Stimulated activated memory B cell treated with anti-CD40 and anti-IgM and Interleukin-4, amounts not matched to agents 10 μg/mL and 1 μg/mL and 100 μg/mL, for 72 hours (primary cell): ENCODE data around the gene DSCAM.

Experiments used
- ATAC-seq: fragments of 150-1000 bp; cut with Tn5 transposase; 2 replicates; pipeline ENCODE4 v1.10.0; 2021
- H3K27ac Mint-ChIP-seq: one replicate; pipeline ENCODE4 v1.8.0; 2022; ENCODE audit warnings: mild to moderate bottlenecking, mixed read lengths
- H3K27me3 Mint-ChIP-seq: one replicate; pipeline ENCODE4 v1.8.0; 2022; ENCODE audit warnings: mixed read lengths
- H3K36me3 Mint-ChIP-seq: one replicate; pipeline ENCODE4 v1.8.0; 2022; ENCODE audit warnings: mixed read lengths
- H3K4me1 Mint-ChIP-seq: one replicate; pipeline ENCODE4 v1.8.0; 2022; ENCODE audit warnings: mixed read lengths
- H3K4me3 Mint-ChIP-seq: one replicate; pipeline ENCODE4 v1.8.0; 2022; ENCODE audit warnings: mild to moderate bottlenecking, moderate library complexity, mixed read lengths
- H3K9me3 Mint-ChIP-seq: one replicate; pipeline ENCODE4 v1.8.0; 2022; ENCODE audit warnings: mixed read lengths

The DSCAM gene

DNA sequence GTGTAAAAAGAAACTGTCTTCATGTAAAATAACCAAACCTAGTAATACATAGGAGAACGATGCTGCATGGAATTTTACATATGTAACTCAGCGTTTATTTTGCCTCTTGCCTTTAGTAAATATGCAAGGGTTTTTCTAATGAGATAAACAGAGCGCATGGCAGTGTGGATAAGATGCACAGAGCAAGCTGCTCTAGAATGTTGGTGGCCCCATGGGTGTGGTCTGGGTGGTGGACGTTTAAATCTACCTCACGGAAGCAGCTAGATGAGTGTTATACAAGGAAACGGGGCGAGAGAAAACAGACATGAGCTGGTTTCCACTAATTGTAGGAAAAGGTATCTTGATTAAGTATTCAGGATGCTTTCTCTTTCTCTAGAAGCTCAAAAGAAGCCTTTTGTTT, 205.9 kb downstream of the DSCAM start:
- Mint-ChIP-seq H3K36me3 (no peaks in the 10 kb centered on the region), H3K9me3 (peaks cover 7% of the 10 kb centered on the region), H3K27me3 (no peaks in the 10 kb centered on the region), H3K4me1 (no peaks in the 10 kb centered on the region), H3K4me3 (no peak overlapping the region), H3K27ac (no peak overlapping the region)
- ATAC-seq, result no peak

DNA sequence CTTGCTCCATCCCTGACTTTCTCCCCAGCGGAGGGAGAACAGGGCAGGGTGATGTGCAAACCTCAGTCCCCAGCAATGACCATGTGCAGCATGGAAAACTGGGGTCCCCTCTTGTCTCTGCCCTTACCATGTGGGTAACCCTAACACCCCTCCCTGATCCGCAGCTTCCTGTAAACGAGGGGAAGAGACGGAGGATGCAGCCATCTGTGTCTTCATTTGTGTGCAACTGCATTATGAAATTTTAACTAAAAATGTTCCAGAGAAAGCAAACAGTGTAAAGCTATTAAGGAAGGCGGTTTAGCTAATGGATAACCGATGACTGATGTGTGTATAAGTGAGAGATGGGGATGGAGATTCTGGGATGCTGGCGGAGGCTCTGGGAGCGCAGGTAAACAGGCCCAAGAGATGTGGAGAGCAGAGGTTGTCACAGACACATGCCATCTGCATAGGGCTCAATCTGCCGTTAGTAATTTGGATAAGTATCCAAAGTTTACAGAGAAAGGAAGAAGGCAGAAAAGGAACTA, 206.6 kb downstream of the DSCAM start:
- Mint-ChIP-seq H3K9me3 (peaks cover 7% of the 10 kb centered on the region), H3K36me3 (no peaks in the 10 kb centered on the region), H3K4me1 (no peaks in the 10 kb centered on the region), H3K4me3 (no peak overlapping the region), H3K27ac (no peak overlapping the region), H3K27me3 (no peaks in the 10 kb centered on the region)
- ATAC-seq, result no peak

DNA sequence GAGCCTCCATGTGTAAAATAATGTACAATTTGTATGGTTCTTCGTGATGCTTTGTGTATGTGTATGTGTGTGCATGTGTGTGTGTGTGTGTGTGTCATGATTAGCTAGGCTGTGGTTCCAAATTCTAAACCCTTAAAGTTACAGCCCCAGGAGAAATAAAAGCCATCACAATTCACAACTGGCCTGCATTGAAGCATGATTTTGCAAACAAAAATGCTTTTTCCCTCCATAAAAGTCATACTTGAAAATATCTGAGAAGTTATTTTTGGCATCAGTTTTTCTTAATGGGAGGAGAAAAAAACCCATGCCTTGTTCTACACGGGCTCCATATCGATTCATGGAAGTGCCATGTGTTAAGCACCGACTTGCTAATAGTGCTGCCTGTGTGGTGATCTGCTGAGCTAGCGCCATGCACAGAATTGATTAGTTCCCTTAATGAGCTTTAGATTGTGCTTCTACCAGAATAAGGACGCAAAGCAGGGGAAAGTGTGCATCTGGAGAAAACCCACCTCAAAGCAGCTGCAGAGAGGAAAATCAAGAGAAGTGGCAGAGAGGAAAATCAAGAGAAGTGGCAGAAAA, 207.3 kb downstream of the DSCAM start:
- H3K27ac Mint-ChIP-seq, result no peak overlapping the region
- H3K4me3 Mint-ChIP-seq, result no peak overlapping the region
- no peaks in the 10 kb centered on the region for H3K27me3 Mint-ChIP-seq
- peaks cover 6% of the 10 kb centered on the region for H3K9me3 Mint-ChIP-seq
- ATAC-seq, result no peak
- no peaks in the 10 kb centered on the region for H3K36me3 Mint-ChIP-seq
- no peaks in the 10 kb centered on the region for H3K4me1 Mint-ChIP-seq

DNA sequence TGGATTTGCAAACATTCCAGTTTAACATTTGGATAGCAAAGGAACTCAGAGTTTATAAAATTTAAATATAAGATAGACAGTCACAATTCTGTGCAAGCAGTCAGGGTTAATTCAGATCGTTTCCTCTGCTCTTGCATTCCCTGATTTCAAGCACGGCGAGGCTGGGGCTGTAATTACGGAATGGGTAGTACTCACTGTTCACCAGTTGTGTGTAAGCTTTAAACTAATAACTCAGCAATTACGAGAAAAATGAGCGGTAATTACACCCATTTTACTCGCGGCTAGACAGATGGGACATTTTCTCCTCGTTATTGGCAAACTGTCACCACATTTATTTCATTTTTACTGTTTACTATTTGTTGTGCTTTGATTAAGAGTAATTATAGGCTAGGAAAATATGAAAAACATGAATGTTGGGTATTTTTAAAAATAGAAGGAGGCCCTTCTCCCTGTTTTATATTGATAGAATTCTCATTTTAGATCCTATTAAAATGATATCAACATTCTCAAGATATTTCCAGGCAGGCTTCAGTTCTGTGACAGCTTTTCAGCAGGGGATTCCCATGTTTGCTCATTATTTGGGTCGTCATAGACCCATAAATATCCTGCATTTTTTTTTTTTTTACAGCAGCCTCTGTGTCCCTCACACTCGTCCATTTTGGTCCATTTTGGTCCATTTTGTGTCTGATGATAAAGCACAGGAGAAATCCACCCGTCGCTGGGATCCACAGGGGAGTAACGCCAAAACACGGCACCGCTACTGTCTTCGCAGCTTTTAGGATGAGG, 208.3 kb downstream of the DSCAM start:
- ATAC-seq, result no peak
- no peaks in the 10 kb centered on the region for H3K36me3 Mint-ChIP-seq
- peaks cover 2% of the 10 kb centered on the region for H3K9me3 Mint-ChIP-seq
- no peaks in the 10 kb centered on the region for H3K4me1 Mint-ChIP-seq
- no peaks in the 10 kb centered on the region for H3K27me3 Mint-ChIP-seq
- H3K4me3 Mint-ChIP-seq, result no peak overlapping the region
- H3K27ac Mint-ChIP-seq, result no peak overlapping the region

DNA sequence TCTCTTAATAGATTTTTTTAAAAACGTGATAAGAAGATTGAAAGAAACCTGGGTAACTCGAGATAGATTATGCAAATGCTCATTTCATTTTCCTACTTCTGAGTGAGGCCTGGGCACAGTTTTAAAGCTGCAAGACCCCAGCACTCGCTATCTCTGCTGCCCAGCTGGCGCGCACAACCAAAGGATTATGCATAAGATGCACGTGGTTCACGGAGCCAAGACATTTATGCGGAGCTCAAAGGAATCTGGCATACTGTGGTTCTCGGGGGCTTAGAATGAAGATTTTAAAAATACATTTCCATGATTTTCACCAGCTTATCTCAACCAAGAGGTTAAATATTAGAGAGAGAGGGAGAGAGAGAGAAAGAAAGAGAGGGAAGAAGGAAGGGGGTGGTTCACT, 210.9 kb downstream of the DSCAM start:
- Mint-ChIP-seq H3K36me3 (no peaks in the 10 kb centered on the region), H3K4me1 (no peaks in the 10 kb centered on the region), H3K27ac (no peak overlapping the region), H3K4me3 (no peak overlapping the region), H3K9me3 (peaks cover 2% of the 10 kb centered on the region), H3K27me3 (no peaks in the 10 kb centered on the region)
- no peak for ATAC-seq

DNA sequence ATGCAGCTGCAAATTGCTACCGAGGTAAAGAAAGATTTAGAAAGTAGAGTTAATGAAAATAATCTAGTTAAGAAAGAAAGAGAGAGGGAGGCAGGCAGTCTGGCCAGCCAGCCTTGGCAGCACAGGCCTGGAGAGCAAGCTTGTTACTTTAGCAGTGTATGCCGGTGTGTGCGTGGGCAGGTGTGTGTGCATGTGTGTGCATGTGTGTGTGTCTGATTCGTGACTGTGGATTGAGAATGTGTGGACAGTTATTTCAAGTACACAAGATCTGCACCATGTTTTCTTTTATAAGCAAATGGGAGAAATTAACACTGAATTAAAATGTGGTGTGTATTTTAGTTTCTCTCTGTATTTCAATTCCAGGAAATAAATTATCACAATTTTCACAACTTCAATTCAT, 211.6 kb downstream of the DSCAM start:
- peaks cover 2% of the 10 kb centered on the region for H3K9me3 Mint-ChIP-seq
- H3K4me3 Mint-ChIP-seq, result no peak overlapping the region
- no peak for ATAC-seq
- H3K27me3 Mint-ChIP-seq, result no peaks in the 10 kb centered on the region
- no peak overlapping the region for H3K27ac Mint-ChIP-seq
- no peaks in the 10 kb centered on the region for H3K36me3 Mint-ChIP-seq
- H3K4me1 Mint-ChIP-seq, result no peaks in the 10 kb centered on the region

DNA sequence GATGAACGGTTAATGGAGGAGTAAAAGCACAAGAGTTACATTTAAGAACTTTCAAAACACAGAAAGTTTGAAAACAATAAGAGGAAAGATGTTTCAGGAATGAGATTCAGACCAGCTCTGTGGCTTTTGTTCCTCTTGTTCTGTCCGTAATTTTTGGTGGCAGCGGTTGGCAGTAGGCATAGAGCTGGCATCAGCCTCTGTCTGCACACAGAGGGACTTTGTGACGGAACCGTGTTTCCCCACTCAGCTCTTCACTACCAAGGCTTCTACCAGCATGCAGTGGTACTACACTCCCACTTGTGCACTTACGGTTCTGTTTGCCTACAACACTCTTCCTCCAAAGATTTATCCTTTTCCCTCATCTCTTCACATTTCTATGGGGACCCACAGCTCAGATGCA, 212.8 kb downstream of the DSCAM start:
- no peaks in the 10 kb centered on the region for H3K4me1 Mint-ChIP-seq
- H3K4me3 Mint-ChIP-seq, result no peak overlapping the region
- no peaks in the 10 kb centered on the region for H3K27me3 Mint-ChIP-seq
- H3K27ac Mint-ChIP-seq, result no peak overlapping the region
- no peaks in the 10 kb centered on the region for H3K36me3 Mint-ChIP-seq
- no peak for ATAC-seq
- H3K9me3 Mint-ChIP-seq, result peaks cover 6% of the 10 kb centered on the region

DNA sequence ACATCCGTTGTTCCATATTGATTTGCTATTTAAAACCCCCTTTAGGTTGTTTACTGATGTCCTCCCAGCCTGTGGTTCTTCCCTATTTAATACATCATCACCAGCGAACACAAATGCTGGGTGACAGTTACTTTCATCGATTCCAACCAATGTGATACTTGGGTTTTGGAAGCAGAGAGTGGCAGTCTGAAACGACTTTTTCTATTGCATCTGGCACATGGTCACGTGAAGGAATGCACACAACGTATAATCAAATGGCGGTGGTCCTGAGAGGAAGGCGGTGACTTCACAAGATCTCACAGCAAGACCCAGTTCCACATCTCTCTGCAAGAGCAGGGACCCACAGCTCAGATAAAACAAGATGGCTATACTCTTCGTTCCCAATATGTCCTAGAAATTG, 213.9 kb downstream of the DSCAM start:
- Mint-ChIP-seq H3K27ac (no peak overlapping the region), H3K36me3 (no peaks in the 10 kb centered on the region), H3K9me3 (peaks cover 6% of the 10 kb centered on the region), H3K4me3 (no peak overlapping the region), H3K4me1 (no peaks in the 10 kb centered on the region), H3K27me3 (no peaks in the 10 kb centered on the region)
- no peak for ATAC-seq

DNA sequence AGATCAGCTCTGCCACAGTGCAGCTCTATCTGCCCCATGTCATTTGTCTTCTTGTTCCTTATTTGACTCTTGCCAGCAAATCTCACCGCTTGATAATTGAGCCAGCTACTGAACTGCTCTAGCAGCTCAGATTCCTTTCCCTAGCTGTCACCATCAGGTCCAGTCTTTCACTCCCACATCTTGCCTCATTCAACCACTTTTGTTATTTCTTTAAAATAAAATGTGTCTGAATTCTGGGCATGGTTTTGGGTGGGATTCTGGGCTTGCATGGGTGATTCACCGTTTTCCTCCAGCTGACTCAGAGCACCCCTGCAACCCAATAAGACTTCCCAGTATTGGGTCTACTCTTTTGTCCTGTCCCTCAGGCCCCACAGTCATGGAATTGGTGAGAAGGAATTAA, 215.7 kb downstream of the DSCAM start:
- Mint-ChIP-seq H3K9me3 (peaks cover 9% of the 10 kb centered on the region), H3K4me1 (no peaks in the 10 kb centered on the region), H3K36me3 (no peaks in the 10 kb centered on the region), H3K27me3 (no peaks in the 10 kb centered on the region), H3K4me3 (no peak overlapping the region), H3K27ac (no peak overlapping the region)
- ATAC-seq, result no peak

DNA sequence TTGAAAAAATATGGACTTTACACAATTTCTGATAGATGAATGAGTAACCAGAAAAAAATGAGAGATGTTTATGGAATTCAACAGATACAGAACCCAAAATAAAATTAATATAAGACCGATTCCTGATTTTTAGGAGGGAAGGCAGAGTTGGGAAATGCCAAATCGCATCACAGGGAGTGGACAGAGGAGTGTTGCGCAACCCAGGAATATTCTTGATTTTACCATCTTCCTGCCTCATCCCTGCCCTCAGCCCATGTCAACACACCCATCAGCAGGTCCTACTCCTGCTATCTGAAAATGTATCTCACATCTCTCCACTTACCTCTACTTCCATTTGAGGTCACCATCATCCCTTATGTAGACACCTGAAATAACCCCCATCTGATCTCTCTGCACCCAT, 221.0 kb downstream of the DSCAM start:
- Mint-ChIP-seq H3K27ac (no peak overlapping the region), H3K4me1 (no peaks in the 10 kb centered on the region), H3K4me3 (no peak overlapping the region), H3K36me3 (no peaks in the 10 kb centered on the region), H3K27me3 (no peaks in the 10 kb centered on the region), H3K9me3 (peaks cover 11% of the 10 kb centered on the region)
- ATAC-seq, result no peak

DNA sequence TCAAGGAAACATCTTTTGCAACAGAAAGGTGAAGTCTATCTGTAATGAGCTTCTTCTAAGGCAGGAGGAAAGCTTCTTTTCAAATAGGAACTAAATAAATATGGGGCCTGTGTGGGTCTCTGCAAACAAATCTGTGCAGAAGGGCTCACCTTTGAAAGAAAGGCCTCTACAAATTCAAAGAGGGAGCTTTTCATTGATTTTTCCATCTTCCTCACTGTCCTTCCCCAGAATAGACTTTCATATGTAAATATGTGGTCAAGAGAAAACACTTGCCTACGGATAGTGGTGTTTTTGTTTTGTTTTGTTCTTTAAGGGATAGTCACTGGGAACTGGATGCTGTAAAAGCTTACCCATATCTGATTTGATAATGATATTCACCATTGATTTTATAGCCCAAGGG, 223.4 kb downstream of the DSCAM start:
- H3K27me3 Mint-ChIP-seq, result peaks cover 1% of the 10 kb centered on the region
- peaks cover 11% of the 10 kb centered on the region for H3K9me3 Mint-ChIP-seq
- H3K27ac Mint-ChIP-seq, result no peak overlapping the region
- no peaks in the 10 kb centered on the region for H3K4me1 Mint-ChIP-seq
- H3K4me3 Mint-ChIP-seq, result no peak overlapping the region
- no peaks in the 10 kb centered on the region for H3K36me3 Mint-ChIP-seq
- no peak for ATAC-seq

DNA sequence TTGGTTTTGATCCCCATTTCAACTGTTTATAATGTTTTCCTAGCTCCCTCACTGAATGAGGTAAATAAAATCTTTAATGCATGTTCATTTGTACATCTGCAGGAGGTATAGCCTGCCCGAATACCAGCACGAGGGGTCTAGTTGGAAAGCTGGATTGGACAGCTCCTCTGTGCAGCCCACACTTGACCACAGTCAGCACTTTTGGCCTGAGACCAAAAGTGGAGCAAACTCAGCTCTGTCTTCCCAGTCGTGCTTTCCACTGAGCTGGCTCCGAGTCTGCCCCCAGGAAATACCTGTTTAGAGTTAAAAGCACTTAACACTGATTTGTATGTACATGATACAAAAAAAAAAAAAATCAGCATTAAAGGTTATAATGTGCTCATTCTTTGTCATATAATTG, 224.4 kb downstream of the DSCAM start:
- no peaks in the 10 kb centered on the region for H3K36me3 Mint-ChIP-seq

DNA sequence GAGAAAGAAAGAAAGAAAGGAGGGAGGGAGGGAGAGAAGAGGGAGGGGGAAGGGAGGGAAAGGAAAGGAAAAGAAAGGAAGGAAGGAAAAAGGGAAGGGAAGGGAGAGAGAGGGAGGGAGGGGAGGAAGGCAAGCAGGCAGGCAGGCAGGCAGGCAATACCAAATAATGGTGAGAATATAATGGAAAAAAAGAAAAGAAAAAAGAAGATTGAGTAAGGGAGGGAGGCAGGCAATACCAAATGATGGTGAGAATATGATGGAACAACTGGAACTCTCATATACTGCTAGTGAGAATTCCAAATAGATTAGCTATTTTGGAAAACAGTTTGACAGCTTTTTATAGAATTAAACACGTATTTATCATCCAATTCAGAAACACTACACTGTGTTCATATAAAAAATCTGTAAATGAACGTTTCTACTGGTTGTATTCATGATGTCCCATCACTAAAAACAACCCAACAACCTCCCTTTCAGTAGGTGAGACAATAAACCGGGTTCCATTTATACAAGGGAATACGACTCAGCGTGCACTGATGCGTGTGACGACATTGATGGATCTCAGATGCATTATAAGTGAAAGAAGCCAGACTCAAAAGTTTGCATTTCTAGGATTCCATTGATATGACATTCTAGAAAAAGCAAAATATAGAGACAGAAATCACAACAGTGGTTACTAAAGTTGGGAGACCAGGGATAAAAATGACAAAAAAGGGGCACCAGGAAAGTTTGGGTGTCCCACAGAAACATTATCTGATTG, 226.4 kb downstream of the DSCAM start:
- no peaks in the 10 kb centered on the region for H3K36me3 Mint-ChIP-seq
- H3K4me1 Mint-ChIP-seq, result no peaks in the 10 kb centered on the region
- ATAC-seq, result no peak
- peaks cover 6% of the 10 kb centered on the region for H3K9me3 Mint-ChIP-seq
- H3K4me3 Mint-ChIP-seq, result no peak overlapping the region
- H3K27me3 Mint-ChIP-seq, result peaks cover 10% of the 10 kb centered on the region
- H3K27ac Mint-ChIP-seq, result no peak overlapping the region

More for the DNA sequence above, 224.4 kb downstream of the DSCAM start:
- Mint-ChIP-seq H3K27me3 (peaks cover 10% of the 10 kb centered on the region), H3K4me1 (no peaks in the 10 kb centered on the region), H3K4me3 (no peak overlapping the region), H3K27ac (no peak overlapping the region), H3K9me3 (peaks cover 11% of the 10 kb centered on the region)
- ATAC-seq, result no peak

DNA sequence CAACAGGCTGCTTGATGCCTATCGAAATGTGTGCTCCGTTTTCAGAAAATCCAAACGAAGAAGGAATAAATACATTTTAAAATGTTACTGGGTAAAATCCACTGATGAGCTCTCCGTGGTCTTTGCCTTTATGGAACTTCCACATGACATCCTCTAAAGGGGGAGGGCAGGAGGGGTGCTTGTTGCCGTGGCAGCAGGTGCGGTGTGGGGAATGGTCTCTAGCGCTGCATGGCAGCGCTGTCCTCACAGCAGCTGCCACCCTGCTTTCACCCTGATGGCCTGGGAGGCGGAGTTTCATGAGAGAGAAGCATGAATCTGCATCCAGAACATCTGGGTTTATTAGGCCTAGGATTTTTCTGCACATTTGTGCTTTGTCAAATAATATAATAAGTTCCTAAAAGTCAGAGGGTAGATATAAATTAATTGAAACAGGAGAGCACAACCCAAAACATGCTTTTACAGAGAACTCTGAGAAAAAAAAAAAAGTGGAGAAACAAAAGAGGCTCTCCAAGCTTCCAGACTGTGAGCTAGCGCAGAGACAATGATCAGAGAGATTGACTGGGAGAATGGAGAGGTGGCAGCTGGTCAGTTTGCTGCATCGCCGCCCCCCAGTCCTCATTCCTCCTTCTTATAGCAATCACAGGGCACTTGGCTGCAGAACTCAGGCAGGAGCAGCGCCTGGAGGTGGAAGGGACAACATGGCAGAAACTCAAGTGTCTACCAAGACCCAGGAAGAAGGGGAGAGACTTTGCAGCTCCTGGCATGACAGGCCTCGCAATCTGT, 228.6 kb downstream of the DSCAM start:
- Mint-ChIP-seq H3K4me3 (no peak overlapping the region), H3K4me1 (no peaks in the 10 kb centered on the region), H3K27ac (no peak overlapping the region), H3K9me3 (peaks cover 6% of the 10 kb centered on the region), H3K36me3 (no peaks in the 10 kb centered on the region), H3K27me3 (peaks cover 10% of the 10 kb centered on the region)
- no peak for ATAC-seq

DNA sequence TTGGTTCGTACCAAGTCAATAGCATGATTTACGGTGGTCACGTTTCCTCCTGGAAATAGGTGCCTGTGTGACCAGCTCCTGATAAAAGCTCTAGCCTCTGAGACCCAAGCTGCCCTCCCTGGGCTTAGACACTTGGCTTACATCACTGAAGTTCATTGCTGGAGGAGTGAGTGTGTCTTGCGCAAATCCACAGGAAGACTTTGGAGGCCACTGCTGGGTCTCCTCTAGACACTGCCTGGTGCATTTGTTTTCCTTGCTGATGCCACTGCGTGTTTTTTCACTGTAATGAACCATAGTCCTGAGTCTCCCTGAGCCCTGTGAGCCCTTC, 230.6 kb downstream of the DSCAM start:
- Mint-ChIP-seq H3K27ac (no peak overlapping the region), H3K27me3 (peaks cover 10% of the 10 kb centered on the region), H3K9me3 (peaks cover 3% of the 10 kb centered on the region), H3K36me3 (no peaks in the 10 kb centered on the region), H3K4me1 (no peaks in the 10 kb centered on the region), H3K4me3 (no peak overlapping the region)
- no peak for ATAC-seq
